Body of pancreas (tissue), 4 donors: ENCODE data around the gene SLC9A2.

Source experiments
- CTCF ChIP-seq, 7 experiments: fragments of 450-650 bp in 4 of 7; fragments of 200-600 bp in 3 of 7; sonication (generic) in 3 of 7; IDR thresholded peaks; one replicate each; pipeline ENCODE4 v1.5.1; 2016 to 2019; ENCODE audit warnings: antibody characterized with exemption in 7 of 7
- POLR2A ChIP-seq, 3 donors: fragments of 450-650 bp; IDR thresholded peaks; one replicate each; pipeline ENCODE4 v1.6.1; 2016; ENCODE audit warnings: antibody characterized with exemption in 3 of 3, mild to moderate bottlenecking in 2 of 3

GRCh38 chr2:102735416-102736109 is 116.2 kb downstream of the SLC9A2 start:
- TF ChIP-seq CTCF (IDR thresholded peaks at IDR 0.05) (no peak), POLR2A (IDR thresholded peaks at IDR 0.05) (no peak)
